ENCODE measurements around the gene GZMA.
"Not testable (repeated sequence)": the region's sequence is repeated elsewhere in the genome, so short reads cannot be mapped to it uniquely, and the experiment has no call there.

The GZMA gene

DNA sequence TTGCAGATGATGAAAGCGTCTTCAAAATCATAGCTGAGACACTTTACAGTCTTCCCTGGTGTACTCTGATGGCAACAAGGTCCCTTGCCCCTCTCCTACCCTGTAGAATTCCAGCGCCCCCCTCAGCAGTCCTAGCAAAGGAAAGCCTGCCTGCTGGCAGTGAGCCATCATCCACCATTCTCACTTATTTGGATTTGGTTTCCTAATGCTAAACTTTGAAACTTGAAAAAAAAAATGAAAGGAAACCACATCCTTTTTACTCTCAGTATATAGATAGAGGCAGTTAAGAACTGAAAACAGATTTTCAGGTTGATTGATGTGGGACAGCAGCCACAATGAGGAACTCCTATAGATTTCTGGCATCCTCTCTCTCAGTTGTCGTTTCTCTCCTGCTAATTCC, at the start of gene GZMA:
Gene GZMA, plus strand, starts transcription at position 299 of the 400 bp plus-strand sequence. Its CDS starts 37 bp downstream, at position 336.
- no peak for DNase-seq (ENCODE audit: low read depth)

GRCh38 chr5:55055183-55055582, 47.3 kb upstream of the GZMA start:
- no peak for DNase-seq (ENCODE audit: low read depth)

DNA sequence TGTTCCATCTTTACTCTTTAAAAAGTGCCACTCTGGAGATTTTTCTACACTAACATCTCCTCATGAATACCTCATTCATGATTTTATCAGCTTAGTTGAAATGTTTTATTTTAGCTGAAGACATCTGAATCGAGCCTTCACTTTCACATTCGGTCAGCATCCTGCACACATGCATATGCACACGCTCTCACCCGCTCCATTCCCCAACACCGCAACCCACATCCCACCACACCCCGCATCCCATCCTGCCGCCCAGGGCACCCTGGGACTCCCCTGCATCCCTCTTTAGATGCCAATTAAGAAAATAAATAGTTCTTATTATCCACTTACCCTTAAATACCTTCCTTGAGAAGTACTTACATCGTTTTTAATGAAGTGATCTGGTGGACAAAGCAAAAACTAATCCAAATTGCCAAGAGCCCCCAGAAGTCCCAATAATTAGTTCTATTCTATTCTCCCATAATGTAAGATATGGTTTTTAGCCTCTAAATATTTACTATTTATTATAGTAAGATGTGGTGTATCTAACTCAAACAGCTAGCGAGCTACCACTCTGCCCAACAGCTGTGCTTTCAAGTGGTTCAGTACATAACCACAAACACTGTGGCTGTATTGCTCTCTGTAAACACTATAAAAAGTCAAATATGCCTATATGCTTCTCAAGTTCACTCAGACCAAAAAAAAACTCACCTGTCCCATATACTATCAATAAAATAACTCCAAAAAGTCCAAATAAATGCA, 40.2 kb upstream of the GZMA start:
- peak; percentile 25 for DNase-seq (ENCODE audit: low read depth)

GRCh38 chr5:55063220-55063863, 39.1 kb upstream of the GZMA start:
- no peak for DNase-seq (ENCODE audit: low read depth)

- no peak for DNase-seq (ENCODE audit: low read depth)
Observed at GRCh38 chr5:55063899-55064298, 38.5 kb upstream of the GZMA start.

- no peak for DNase-seq (ENCODE audit: low read depth)
Observed at GRCh38 chr5:55064523-55064922, 37.9 kb upstream of the GZMA start.

- DNase-seq (ENCODE audit: low read depth): no peak
Observed at GRCh38 chr5:55066277-55066676, 36.2 kb upstream of the GZMA start.

GRCh38 chr5:55070968-55071367, 31.5 kb upstream of the GZMA start:
- DNase-seq (ENCODE audit: low read depth): no peak

- no peak for DNase-seq (ENCODE audit: low read depth)
Observed at GRCh38 chr5:55071413-55071812, 31.0 kb upstream of the GZMA start.

DNA sequence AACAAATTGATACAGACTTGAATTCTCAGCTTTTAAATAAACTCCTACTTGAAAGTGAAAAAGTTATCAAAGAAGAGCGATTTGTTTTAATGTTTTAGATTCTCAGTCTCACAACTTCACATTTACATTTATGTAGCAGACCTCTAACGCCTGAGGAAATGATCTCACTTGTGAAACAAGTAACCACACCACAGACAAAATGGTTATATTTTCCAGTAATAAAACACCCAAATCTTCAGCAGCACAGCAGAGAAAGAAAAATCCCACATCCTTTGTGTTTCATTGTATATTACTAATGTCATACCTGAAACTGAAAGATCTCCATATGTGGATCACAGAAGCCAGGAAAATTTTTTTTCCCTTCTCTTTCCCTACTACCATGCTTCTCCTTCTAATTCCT, 29.8 kb upstream of the GZMA start:
- no peak for DNase-seq (ENCODE audit: low read depth)

DNA sequence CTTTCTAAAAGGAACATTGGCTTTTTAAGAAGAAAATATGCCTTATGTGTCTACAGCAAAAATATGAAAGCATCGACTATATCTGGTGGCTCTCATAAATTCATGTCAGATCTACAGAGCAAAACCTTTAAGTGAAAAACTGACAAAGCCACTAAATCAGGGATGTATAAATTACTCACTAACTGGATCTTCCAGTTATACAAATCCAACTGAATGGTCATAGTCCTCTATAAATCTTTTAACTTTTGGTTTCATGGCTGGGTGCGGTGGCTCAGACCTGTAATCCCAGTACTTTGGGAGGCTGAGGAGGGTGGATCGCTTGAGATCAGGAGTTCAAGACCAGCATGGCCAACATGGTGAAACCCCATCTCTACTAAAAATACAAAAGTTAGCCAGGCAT, 29.2 kb upstream of the GZMA start:
- DNase-seq (ENCODE audit: low read depth): no peak

- no peak for DNase-seq (ENCODE audit: low read depth)
Observed at GRCh38 chr5:55081541-55081940, 20.9 kb upstream of the GZMA start.

- not testable (repeated sequence) for DNase-seq (ENCODE audit: low read depth)
Observed at GRCh38 chr5:55089301-55089700, 13.1 kb upstream of the GZMA start.

- not testable (repeated sequence) for DNase-seq (ENCODE audit: low read depth)
Observed at GRCh38 chr5:55091011-55091410, 11.4 kb upstream of the GZMA start.

DNA sequence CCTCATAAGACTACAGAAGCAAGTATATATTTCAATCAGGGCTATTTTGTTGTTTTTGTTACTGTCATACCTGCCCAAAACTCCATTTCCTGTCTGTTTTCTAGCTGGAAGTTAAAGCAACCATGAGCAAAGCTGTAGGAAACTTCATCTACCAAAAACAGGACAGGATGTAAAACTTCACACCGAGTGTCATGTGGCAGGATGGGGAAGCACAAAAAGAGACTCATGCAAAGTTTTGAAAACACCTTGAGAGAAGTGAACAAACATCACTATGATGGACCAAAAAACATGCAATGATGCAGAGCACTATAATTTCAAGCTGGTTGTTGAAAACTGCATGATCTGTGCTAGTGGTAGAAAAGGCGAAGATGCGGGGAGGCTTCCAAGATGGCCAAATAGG, 6.3 kb upstream of the GZMA start:
- no peak for DNase-seq (ENCODE audit: low read depth)

DNA sequence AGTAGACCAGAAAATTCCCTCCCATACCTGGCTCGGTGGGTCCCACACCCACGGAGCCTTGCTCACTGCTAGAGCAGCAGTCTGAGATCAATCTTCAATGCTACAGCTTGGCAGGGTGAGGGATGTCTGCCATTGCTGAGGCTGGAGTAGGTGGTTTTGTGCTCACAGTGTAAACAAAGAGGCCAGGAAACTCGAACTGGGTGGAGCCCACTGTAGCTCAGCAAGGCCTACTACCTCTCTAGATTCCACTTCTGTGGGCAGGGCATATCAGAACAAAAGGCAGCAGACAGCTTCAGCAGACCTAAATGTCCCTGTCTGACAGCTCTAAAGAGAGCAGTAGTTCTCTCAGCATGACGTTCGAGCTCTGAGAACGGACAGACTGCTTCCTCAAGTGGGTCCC, 5.6 kb upstream of the GZMA start:
- no peak for DNase-seq (ENCODE audit: low read depth)

- DNase-seq (ENCODE audit: low read depth): not testable (repeated sequence)
Observed at GRCh38 chr5:55101148-55101547, 1.3 kb upstream of the GZMA start.

GRCh38 chr5:55101556-55102276, 730 bp upstream of the GZMA start:
- DNase-seq (ENCODE audit: low read depth): no peak

DNA sequence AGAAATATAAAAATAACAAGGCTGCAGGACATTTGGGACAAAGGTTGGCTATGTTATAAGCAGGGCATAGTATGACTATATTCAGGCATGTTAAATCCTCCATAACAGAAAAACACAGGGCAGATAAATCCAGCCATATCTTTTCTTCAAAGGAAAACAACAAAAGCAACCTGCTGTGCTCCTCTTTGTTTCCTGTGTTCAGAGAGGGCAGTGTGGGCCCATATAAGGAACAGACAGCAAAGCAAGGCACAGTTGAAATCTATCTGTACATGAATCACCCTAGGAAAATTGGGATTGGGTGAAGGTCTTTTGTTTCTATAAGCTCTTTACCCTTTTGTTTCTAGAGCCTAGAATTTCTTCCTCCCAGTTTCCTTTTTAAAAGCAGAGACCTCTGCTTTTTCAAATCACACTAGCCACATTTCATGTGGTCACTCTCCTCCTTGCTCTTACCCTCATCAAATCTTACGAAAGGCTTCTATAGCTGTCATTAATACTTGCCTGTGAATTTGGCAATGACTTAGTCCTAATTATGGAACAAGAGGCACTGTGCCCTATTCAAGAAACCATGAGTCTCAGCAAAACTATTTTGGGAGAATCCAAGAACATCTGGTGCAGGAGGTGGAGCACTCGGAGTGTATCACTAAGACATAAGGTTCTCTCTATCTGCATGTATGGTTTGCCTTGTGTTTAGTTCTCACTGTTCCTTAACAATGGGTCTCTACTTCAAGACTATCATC, 1.8 kb downstream of the GZMA start:
- DNase-seq (ENCODE audit: low read depth): no peak

GRCh38 chr5:55104946-55105701, 2.7 kb downstream of the GZMA start:
- DNase-seq (ENCODE audit: low read depth): no peak

DNA sequence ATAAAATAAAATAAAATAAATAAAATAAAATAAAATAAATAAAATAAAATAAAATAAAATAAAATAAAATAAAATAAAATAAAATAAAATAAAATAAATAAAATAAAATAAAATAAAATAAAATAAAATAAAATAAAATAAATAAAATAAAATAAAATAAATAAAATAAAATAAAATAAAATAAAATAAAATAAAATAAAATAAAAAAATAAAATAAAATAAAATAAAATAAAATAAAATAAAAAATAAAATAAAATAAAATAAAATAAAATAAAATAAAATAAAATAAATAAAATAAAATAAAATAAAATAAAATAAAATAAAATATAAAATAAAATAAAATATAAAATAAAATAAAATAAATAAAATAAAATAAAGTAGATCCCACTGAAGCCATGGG, 3.5 kb downstream of the GZMA start:
- not testable (repeated sequence) for DNase-seq (ENCODE audit: low read depth)

- DNase-seq (ENCODE audit: low read depth): no peak
Observed at GRCh38 chr5:55108661-55109060, 6.2 kb downstream of the GZMA start.
